ENCODE data around the gene METTL2B.
"Not testable (repeated sequence)": the region's sequence is repeated elsewhere in the genome, so short reads cannot be mapped to it uniquely, and the experiment has no call there.

DNA sequence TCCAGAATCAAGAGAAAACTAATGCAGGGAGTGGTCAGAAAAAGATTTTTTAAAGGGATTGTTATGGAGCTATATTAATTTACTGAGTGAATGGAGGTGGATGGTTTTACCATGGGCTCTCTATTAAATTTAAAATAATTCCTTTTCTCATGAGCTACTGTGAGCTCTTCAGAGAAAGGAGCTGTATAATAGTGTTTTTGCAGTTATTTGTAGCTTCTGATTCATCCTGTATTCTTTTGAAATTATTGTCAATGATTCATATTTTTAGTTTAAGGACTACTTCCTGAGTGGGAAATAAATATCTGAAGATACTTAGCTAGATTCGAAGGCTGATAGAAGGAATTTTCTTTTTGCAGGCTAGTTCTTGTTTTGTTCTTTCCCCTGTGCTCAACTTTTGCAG is 56.4 kb downstream of the METTL2B start:
- not testable (repeated sequence) for TF ChIP-seq CTCF, POLR2A, POLR2AphosphoS5 (IDR thresholded peaks at IDR 0.05)

Data from prostate gland (tissue), 2 donors.